ENCODE data around the gene DCAF11. TPM values are rescaled to one million over a fixed set of nuclear protein-coding genes. Genes with fewer than 3 reads are reported as not detected.
A peak's percentile ranks its signal among the peaks of the same experiment; 100 is the strongest.

The DCAF11 gene
- total and polyA plus RNA-seq, 12 donors = 19.7 to 99.7 (median 70.8) TPM

DNA sequence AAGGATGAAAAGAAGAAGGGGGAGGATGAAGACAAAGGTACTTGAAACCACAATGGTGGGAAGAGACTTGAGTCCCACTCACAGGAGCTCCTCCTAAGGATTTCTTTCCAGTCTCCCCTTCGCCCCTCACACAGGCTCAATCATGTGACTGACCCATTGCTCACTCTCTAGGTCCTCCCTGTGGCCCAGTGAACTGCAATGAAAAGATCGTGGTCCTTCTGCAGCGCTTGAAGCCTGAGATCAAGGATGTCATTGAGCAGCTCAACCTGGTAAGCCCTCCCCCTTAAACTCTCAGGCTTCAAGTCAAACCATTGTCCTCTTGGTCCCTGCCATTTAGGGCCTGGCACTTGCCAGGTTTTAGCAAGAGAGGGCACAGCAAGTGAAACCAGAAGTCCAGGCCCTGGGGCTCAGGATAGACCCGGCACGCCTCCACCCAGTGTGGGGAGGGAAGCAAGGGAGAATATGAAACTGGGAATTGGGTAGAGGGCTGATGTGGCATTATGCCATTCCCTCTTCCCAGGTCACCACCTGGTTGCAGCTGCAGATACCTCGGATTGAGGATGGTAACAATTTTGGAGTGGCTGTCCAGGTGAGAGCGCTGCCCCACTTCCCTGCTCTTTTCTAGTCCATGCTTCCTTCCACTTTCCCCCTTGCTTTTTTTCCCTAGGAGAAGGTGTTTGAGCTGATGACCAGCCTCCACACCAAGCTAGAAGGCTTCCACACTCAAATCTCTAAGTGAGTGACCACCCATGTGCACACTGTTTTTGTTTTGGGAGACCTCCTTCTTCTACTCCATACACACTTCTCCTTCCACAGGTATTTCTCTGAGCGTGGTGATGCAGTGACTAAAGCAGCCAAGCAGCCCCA is 23.2 kb downstream of the DCAF11 start:
- TF ChIP-seq, protein P1, sequence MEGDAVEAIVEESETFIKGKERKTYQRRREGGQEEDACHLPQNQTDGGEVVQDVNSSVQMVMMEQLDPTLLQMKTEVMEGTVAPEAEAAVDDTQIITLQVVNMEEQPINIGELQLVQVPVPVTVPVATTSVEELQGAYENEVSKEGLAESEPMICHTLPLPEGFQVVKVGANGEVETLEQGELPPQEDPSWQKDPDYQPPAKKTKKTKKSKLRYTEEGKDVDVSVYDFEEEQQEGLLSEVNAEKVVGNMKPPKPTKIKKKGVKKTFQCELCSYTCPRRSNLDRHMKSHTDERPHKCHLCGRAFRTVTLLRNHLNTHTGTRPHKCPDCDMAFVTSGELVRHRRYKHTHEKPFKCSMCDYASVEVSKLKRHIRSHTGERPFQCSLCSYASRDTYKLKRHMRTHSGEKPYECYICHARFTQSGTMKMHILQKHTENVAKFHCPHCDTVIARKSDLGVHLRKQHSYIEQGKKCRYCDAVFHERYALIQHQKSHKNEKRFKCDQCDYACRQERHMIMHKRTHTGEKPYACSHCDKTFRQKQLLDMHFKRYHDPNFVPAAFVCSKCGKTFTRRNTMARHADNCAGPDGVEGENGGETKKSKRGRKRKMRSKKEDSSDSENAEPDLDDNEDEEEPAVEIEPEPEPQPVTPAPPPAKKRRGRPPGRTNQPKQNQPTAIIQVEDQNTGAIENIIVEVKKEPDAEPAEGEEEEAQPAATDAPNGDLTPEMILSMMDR (IDR thresholded peaks at IDR 0.05) = no peak
- H3K4me3 ChIP-seq = peak overlapping the region in 1 of 10 donors; percentile 99
- H3K9me3 ChIP-seq = no peaks in the 10 kb centered on the region
- ATAC-seq (no peak), DNase-seq (no peak)
- H3K27me3 ChIP-seq = no peaks in the 10 kb centered on the region
- peaks cover 0 to 35% (median 20%) of the 10 kb centered on the region in 9 donors for H3K36me3 ChIP-seq
- WGBS, 2 donors = 85 to 93% methylated on average over 8 of the region's 8 CpGs
- intact Hi-C loops (cut with DNase I) = no loop called here
- peaks cover 14 to 66% (median 48%) of the 10 kb centered on the region in 9 donors for H3K4me1 ChIP-seq
- peak overlapping the region in 7 of 10 donors; percentile 5 to 99 (median 97) for H3K27ac ChIP-seq

DNA sequence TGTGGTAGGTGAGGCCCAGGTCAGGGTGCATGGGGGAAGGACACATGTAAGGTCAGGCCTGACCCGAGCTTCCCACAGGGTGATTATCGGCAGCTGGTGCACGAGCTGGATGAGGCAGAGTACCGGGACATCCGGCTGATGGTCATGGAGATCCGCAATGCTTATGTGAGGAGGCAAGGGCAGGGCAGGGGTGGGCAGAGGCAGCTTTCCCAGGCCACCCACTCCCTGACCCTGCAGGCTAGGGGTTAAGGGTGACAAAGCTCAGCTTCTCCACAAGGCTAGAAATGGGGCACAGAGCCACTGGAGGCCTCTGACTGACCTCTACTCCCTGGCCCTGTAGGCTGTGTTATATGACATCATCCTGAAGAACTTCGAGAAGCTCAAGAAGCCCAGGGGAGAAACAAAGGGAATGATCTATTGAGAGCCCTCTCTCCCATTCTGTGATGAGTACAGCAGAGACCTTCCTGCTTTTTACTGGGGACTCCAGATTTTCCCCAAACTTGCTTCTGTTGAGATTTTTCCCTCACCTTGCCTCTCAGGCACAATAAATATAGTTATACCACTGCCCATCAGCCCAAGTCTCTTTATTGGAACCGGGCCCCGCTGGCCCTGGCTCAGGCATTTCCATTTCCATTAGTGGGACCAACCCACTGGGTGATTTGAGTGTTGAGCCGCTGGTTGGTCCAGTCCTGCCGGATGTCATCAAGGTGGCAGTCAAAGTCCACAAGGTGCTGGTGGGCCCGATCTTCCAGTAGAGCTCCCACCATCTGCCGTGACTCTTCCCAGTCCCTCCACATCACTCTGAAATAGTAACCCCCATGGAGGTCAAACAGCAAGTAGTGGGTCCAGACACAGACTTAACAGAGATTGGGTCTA is 24.1 kb downstream of the DCAF11 start:
- ATAC-seq = no peak
- WGBS, 2 donors = 78% methylated on average over 13 of the region's 13 CpGs
- no peaks in the 10 kb centered on the region for H3K27me3 ChIP-seq
- H3K9me3 ChIP-seq = no peaks in the 10 kb centered on the region
- no peak overlapping the region for H3K4me3 ChIP-seq
- intact Hi-C loops (cut with DNase I) = no loop called here
- peaks cover 14 to 60% (median 44%) of the 10 kb centered on the region in 9 donors for H3K4me1 ChIP-seq
- peaks cover 0 to 42% (median 20%) of the 10 kb centered on the region in 9 donors for H3K36me3 ChIP-seq
- TF ChIP-seq, protein P1 (IDR thresholded peaks at IDR 0.05) = no peak
- DNase-seq = no peak
- peak overlapping the region in 2 of 10 donors; percentile 20 to 25 for H3K27ac ChIP-seq

DNA sequence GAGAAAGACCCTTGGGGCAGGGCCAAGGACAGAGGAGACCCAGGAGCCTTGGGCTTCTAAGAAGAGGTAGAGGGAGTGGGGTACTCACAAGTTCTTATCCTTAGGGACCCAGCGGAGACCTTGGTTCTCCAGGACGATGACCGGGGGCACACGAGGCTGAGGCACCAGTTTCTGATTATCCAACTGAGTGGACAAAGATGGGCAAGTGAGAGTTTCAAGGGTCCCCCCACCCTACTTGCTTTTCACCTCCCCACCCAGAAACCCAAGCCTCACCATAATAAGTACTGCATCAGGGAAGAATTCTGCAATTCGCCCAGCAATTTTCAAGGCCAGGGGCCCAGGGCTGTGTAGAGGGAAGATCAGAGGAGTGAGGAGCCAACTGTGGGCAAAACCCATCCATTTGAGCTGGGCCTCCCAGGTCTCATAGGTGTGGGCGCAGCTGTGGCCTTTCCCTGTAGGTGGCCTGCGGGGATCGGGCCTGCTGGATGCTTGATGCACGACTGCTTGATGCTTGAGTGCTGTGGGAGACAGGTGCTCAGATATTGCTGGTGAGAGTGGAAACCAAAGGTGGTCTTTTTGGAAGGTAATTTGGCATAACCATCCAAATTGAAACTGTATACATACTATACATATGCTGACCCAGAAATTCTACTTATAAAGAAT is 24.8 kb downstream of the DCAF11 start:
- H3K4me3 ChIP-seq = peak overlapping the region in 3 of 10 donors; percentile 70 to 88 (median 85)
- DNase-seq (no peak), ATAC-seq (no peak)
- no peaks in the 10 kb centered on the region for H3K27me3 ChIP-seq
- 88 to 89% methylated on average over 9 of the region's 9 CpGs for WGBS, 2 donors
- peak overlapping the region in 2 of 10 donors; percentile 8 to 20 for H3K27ac ChIP-seq
- TF ChIP-seq, protein P1 (IDR thresholded peaks at IDR 0.05) = no peak
- H3K4me1 ChIP-seq = peaks cover 14 to 68% (median 44%) of the 10 kb centered on the region in 9 donors
- no peaks in the 10 kb centered on the region for H3K9me3 ChIP-seq
- H3K36me3 ChIP-seq = peaks cover 0 to 50% (median 20%) of the 10 kb centered on the region in 9 donors
- intact Hi-C loops (cut with DNase I) = no loop called here

Measured in heart right ventricle (tissue), 16 donors.